Inferior parietal cortex (tissue), 1 donor: ENCODE results near the gene IQSEC3.
"Not testable (repeated sequence)": the region's sequence is repeated elsewhere in the genome, so short reads cannot be mapped to it uniquely, and the experiment has no call there.

Experiments used
- DNase-seq: peaks from one replicate; pipeline ENCODE4 v3.0.0-alpha.2; 2016; ENCODE audit errors: extremely low spot score

The IQSEC3 gene

DNA sequence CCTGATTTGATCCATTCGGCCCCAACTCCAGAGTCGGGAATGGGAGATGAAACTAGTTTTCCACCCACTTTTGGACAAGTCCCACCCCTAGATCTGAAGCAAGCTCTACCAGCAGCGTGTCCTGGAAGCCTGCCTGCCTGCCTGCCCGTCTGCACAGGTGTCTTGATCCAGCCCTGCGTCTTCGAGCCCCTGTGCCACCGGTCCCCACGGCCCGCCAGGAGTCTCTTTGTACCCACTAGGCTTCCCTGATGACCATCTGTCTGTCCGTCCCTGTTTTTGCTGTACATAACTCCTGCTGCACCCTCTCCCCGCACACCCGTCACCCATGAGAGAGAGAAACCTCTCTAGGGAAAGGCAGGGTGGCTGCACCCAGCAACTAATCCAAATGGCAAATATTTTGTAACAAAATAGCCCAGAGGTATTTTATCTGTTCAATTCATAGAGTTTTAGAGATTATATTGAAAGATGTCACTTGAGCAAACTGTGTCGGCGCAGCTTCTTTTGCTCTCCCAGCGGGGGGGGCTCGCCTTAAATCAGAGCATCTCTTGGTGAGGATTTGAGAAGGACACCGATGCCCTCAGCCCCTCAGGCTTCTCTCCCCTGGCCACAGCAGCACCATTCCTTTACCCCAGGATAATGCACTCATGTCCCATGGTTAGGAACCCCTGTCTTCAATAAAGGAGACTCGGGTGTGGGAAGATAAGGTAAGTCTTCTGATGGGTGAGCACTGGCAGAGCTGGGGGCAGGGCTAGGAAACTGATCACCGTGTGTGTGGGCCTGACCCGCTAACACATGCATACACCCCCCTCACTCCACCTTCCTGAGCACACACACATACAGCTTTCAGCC lies 111.6 kb downstream of the IQSEC3 start:
- no peak for DNase-seq

DNA sequence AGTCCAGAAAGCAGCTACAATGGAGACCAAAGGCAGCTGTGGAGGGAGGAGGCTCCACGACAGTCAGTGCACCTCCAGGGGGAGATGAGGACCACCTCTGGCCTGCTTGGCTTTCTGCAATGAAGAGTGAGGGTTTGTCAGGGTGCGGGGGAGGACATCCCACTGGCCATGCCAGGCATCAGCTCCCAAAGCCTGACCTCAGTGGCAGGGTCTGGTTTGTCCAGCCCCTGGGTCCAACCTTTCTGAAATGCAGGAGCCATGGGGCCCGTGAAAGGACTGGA lies 112.2 kb downstream of the IQSEC3 start:
- DNase-seq: no peak

DNA sequence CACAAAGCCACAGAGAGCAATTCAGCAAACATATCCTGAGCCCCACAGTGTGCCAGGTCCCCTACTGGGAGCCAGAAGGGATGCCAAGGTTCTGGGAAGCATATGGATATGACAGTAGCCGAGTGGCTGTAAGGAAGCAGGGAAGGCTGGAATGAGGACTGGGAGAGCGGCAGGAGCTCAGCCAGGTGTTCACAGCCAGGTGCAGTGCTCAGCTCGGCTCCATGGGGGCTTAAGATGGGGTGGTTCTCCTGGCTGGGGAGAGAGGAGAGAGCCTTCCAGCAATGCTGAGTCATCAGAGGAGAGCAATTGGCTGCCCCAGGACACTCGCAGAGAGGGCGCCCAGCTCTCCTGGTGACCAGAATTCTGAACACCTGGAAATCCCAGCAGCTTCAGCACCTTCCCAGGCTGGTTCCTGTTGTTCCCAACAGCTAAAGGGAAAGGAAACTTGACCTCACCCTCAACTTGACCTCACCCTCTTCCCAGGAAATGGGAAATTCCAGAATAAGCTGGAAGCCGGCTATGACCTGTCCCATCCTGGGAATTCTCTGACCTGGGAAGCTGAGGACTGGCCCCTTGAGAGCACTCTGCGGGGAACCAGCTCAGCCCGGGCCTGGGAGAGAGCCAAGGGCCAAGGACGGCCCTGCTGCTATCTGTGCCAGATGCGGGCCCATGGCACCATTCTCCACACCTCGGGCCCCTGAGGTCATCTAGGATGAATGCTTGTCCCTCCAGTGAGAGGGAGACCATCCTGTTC lies 112.7 kb downstream of the IQSEC3 start:
- no peak for DNase-seq

DNA sequence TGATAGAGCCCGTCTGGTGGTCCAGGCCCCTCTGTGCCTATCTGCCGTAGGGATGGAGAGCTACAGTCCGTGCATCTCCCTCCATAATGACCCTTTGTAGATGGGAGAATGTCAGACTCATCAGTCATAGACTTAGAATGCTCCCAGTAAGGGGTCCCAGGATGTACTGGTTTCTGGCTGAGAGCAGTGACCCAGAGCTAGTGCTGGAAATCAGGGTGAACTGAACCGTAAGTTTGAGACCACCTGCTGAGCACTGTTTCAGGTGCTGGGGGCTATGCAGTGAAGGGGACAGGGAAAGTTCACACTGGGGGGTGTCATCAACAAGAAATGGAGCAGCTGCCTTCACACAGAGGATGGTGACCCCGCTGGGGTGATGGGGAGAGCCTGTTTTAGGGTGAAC lies 113.3 kb downstream of the IQSEC3 start:
- no peak for DNase-seq

DNA sequence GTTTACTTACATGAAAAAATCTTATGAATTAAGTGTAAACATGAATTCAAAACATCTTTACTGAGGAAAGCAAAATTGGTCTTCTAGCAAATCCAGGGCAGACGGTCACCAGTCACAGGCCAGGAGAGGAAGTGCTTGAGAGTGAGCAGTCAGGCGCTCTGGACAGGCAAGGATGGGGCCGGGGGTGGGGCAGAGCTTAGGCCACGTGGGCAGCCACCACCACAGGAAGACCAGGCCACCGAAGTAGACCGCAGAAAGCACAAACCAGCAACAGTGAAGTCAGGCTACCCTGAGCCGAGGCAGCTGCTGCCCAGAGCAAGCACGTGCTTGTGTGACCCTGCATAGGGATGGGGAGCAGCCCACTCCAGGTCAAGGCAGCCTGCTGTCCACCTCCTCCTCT lies 113.9 kb downstream of the IQSEC3 start:
- DNase-seq: no peak

DNA sequence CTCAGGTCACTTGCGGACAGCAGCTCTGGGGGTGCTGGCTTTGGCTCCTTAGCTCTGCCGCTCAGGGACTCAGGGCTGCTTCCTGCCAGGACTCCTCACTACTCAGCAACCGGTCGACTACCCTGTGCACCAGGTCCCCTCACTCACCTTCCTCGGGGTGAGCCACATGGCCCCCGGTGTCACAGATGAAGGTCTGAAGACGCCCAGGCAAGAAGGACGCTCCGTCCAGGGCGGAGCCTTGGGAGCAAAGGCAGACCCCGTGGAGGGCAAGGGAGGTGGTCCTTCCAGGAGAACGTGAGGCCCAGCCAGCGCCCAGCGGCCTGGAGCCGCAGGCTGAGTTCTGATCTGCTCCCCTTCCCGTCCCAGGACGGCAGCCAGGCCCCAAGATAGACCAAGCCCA lies 115.4 kb downstream of the IQSEC3 start:
- DNase-seq: no peak

DNA sequence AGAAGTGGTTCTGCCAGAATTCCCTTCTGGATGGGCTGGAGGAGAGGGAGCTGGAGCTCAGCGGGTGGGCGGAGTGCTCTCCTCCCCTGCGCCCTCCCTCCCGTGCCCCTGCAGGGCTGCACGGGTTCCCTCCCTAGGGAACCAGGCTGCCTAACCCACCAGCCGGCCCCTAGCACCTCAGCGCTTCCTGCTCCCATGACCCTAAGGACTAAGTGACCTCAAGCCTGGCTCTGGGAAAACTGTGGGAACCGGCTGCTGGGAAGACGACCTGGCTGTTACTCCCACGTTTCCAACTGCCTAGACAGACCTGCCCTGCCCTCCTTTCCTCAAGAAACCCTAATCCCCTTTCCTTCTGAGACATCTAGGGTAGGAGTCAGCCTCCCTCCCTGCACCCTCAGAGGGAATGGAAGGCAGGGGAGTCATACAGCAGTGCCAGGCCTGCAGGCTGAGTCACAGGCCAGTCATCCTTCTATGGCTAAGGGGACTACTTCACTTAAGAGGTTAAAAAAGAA lies 115.9 kb downstream of the IQSEC3 start:
- no peak for DNase-seq

DNA sequence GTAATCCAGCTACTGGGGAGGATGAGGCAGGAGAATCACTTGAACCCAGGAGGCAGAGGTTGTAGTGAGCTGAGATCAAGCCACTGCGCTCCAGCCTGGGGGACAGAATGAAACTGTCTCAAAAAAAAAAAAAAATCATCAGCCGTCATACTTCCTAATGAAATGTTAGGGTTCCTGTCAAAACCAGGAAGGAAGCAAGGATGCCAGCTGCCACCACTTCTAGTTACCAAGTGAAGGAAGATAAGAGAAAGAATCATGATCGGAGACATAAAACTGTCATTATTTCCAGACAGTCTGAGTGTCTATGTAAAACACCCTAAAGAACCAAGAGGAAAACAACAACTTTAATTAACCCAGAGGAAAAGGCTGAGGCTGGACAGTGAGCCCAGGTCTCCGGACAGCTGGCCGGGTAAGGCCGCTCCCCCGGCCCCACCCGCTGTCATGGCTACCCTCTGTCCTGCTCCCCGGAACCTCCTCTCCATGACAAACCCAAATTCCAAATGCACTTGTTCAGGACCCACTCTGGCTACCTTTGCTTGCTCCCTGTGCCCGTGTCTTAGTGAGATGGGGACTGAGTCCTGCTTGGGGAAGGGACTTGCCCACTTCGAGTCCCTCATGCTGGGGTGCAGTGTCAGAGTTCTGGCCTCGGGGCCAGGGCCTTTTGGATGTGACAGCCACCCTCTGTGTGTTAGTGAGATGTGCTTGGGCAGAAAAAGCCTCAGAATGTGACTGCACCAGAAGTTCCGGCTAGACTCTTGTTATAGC lies 118.4 kb downstream of the IQSEC3 start:
- DNase-seq: no peak

DNA sequence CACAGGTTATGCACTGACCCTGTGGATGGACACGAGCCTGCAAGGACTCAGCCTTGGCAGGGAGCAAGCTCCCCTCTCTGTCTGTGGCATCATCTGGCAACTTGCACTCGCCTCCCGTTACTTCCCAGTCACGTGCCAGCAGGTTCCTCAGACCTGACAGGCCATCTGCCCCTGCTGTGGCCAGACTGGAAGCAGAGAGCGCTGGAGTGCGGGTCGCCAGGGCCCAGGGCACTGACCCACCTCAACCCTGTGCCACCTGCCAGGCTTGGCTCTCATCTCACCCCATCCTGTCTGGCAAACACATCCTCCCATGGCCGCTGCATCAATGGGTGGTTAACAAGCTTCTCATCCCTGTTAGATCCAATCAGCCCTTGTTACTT lies 119.0 kb downstream of the IQSEC3 start:
- DNase-seq: no peak

DNA sequence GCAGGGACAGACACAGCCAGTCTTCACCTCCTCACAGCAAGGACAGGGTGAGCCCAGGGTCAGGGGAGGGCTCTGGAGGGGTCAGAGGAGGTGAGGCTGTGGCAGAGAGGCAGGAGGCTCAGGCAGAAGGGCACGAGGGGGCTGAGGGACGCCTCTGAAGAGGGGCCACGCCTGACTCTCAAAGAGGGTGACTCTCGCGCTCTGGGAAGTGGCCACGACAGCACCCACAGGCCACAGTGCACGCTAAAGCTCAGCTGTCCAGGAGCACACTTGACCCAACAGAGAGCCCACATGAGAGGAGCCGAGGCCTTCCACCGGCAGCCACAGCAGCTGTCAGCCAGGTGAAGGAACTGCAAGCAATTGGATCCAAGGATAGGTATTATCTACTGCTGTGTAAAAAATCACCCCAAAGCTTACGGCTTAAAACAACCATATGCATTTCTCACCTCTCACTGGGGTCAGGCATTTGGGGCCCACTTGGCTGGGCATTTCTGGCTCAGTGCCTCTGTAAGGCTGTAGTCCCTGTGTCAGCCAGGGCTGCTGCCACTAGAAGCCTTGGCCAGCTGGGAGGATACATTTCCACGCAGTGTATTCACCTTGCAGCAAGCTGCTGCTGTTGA lies 119.5 kb downstream of the IQSEC3 start:
- no peak for DNase-seq

DNA sequence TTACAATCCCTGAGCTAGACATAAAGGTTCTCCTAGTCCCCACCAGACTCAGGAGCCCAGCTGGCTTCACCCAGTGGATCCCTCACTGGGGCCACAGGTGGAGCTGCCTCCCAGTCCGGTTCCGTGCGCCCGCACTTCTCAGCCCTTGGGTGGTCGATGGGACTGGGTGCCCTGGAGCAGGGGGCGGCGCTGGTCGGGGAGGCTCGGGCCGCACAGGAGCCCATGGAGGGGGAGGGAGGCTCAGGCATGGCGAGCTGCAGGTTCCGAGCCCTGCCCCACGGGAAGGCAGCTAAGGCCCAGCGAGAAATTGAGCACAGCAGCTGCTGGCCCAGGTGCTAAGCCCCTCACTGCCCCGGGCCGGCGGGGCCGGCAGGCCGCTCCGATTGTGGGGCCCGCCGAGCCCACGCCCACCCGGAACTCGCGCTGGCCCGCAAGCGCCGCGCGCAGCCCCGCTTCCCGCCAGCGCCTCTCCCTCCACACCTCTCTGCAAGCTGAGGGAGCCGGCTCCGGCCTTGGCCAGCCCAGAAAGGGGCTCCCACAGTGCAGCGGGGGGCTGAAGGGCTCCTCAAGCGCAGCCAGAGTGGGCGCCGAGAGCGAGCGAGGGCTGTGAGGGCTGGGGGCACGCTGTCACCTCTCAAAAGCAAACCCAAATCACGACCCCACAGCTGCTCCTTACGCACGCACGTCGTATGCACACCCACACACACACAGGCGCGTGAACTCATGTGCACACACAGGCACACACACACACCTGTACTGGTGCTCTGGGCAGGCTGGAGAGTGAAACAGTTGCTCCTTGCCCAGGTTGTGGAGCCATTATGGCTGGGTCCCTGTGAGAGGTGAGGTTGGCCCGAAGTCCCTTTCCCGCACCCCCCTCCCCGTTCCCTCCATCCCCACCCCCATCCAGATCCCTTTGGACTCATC lies 121.7 kb downstream of the IQSEC3 start:
- not testable (repeated sequence) for DNase-seq

DNA sequence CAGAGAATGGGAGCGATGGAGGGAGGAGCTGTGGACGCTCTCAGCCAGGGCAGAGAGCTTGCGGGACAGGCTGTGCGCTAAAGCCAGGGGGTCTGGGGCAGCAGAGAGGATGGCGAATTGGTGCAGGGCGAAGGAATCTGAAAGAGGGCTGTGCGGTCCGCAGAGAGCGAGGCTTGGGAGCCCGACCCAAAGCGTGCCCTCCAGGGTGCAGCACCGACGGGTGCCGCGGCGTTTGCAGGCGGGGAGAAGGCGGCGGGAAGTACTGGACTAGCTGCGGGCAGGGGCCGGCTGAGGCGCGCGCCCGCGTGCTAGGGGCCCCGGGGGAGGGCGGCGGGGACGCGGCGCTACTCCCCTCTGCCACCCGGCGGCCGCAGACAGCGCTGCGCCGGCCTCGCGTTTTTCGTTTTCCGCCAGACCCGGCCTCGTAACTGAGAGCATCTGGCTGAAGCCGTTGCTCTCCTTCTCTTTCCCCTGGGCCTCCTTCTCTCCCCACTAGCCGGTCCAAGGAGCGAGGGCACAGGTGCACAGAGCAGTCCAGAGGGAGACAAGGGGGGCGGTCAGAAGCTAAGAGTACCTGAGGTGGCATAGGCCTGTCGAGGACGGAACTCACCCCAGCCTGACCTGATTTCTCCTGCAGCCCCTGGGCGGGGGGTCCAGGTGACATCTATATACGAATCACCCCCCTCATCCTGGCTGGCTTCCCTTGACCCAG lies 122.5 kb downstream of the IQSEC3 start:
- DNase-seq: peak; percentile 64

DNA sequence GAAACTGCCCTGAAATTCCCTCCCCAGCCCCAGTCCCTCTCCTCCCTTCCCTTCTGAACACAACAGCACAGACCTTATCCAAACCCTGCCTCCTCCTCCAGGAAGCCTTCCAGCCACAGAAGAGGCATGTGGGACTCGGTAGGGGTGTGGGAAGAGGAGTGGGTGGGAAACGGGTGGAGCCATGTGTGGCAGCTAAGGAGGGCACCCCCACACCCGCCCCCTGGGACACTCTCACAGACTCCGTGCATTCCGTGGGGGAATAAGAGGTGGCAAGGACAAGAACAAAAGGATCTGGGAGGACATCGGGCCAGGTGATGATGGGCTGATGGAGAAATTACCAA lies 123.0 kb downstream of the IQSEC3 start:
- DNase-seq: no peak

DNA sequence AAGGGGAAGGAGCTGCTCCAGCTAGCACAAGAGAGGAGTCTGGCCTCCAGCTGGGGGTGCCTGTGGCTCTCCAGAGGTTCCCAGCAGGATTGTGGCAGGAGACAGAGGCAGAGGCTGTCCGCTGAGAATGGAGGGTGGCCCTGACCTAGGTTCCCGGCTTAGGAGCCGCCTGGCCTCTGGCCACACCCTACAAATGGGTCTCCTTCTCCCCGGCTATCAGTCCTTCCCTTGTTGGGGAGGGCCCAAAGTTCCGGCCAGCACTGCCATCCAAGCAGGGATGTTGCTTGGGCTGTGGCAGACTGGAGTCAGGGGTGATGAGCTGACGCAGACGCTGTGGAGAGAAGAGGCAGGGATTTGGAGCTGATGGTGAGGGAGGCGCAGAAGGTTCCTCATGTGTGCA lies 124.3 kb downstream of the IQSEC3 start:
- no peak for DNase-seq

DNA sequence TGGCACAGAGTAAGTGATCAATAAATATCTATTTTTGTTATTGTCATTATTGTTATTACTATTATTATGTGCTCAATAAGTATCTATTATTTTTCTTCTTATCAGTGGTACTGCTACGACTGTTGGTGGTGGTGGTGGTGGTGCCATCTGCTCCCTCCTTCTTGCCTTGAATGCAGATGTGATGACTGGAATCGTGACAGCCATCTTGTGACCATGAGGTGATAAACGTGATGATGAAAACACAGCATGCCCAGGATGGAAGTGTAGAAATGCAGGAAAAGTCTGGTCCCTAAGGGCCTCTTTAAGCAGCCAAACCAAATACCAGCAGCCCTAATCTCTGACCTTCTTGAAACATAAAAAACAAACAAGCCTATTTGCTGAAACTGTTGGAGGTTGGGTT lies 125.0 kb downstream of the IQSEC3 start:
- DNase-seq: no peak

DNA sequence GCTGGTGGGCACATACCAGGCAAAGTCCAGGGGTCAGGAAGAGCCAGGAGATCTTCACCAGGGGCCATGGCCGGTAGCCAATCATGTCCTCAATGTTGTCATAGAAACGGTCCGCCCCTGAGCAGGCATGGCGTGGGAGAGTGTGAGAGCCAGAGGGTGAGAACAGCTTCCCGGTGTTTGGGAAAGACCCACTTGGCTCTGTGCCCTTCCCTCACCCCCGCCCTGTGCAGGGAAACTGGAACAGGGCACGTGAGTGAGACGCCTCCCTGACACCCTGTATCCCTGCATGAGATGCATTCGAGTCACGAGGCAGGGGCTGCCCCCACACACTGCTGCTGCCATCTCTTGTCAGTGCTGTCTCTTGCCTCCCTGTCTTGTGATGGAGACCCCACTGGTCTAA lies 126.7 kb downstream of the IQSEC3 start:
- DNase-seq: no peak

DNA sequence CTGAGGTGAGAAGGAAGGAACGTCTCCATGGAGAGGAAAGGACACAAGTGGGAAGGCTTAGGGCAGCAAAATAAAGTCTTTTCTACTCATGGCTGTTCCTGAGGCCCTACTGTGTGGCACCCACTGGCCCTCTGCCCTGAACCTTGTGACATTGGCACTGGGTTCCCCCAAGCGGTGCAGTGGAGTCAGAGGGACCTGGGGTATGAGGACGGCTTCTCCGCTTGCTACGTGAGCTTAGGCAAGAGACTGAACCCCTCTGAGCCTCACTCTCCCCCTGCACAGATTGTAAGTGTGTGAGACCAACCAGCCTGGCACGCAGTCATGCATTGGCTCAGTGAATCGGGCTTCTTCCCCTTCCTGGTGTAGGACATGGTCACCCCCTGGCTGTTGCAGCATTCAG lies 127.7 kb downstream of the IQSEC3 start:
- no peak for DNase-seq

DNA sequence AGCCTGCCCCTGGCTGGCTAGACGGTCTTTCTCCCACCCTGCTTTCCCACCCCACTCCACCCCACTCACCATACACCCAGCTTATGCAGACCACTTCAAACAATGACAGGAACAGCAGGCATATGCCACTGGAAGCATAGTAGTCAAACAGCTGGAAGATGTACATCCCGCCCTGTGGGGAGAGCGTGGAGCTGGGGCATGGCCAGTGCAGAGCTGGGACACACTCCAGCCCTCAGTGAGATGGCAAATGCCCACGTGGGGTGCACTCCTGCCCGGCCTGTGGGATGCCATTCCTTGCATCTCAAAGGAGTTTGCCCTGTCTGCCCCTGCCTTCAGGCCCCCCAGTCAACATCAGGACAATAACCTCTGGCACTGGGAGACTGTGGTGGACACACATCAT lies 128.6 kb downstream of the IQSEC3 start:
- DNase-seq: no peak

DNA sequence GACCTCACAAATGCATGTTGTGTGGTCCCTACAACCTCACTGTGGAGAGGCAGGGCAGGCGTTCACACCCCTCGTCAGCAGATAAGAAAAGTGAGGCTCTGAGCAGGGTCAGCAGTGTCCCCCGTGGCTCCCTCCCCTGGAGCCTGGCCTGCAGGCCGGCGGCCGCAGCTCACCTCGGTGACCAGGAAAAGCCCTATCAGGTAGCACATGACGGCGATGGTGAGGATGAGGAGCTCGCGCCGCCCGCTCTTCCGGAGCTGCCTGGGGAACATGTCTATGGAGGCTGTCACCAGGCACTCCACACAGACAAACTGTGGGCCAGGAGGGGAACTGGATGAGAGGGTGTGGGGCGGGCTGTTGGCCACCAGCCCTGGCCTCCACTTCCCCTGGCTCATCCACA lies 129.4 kb downstream of the IQSEC3 start:
- no peak for DNase-seq

DNA sequence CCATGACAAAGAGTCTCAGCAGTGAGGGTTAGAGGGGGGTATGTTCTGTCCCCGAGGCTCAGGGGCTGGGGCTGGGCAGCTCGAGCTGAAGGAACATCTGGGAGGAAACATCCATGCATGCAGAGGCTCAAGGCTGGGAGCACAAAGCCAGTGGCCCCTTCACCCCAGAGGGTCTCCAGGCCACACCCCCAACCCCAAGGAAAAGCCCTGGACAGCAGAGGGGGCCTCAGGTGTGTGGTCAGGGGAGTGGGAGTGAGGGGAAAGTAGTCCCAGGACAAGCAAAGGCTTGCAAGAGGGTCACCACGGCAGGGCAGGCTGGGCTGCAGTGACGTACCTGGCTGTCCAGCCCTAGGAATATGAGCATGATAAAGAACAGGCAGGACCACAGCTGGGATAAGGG lies 129.9 kb downstream of the IQSEC3 start:
- no peak for DNase-seq

DNA sequence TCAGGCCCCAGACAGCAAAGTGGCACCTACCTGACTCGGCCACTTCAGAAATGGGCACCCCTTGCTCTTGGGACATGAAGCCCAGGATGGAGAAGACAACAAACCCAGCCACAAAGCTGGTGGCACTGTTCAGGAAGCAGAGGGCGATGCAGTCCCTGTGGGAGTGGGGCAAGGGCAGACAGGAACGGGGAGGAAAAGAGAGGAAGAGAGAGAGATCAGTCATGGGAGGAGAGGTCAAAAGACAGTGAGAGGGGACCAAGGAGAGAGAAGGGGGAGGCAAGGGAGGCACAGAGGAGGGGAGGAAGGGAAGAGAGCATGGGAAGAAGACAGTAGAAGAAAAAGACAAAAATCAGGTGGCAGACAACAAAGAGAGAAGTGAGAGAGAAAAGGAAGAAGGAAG lies 130.8 kb downstream of the IQSEC3 start:
- DNase-seq: no peak
